Prostate gland (tissue), 2 donors: Measurements from ENCODE around the gene PHACTR2.

Source experiments
- POLR2A ChIP-seq: fragments of 450-650 bp; IDR thresholded peaks from one replicate; pipeline ENCODE4 v1.6.1; 2016; ENCODE audit warnings: antibody characterized with exemption, mild to moderate bottlenecking
- POLR2AphosphoS5 ChIP-seq: sonication (generic); formaldehyde crosslinking; IDR thresholded peaks from one replicate; pipeline ENCODE4 v1.6.1; 2017; ENCODE audit warnings: antibody characterized with exemption
- TF ChIP-seq, protein P1 (sequence below), 4 experiments: fragments of 200-600 bp in 2 of 4; fragments of 450-650 bp in 2 of 4; sonication (generic) in 2 of 4; IDR thresholded peaks; 1 replicate in 3 of 4; 2 replicates in 1 of 4; pipeline ENCODE4 v1.5.1; 2016 to 2019; ENCODE audit warnings: antibody characterized with exemption in 4 of 4, mild to moderate bottlenecking in 2 of 4, moderate library complexity in 2 of 4

DNA sequence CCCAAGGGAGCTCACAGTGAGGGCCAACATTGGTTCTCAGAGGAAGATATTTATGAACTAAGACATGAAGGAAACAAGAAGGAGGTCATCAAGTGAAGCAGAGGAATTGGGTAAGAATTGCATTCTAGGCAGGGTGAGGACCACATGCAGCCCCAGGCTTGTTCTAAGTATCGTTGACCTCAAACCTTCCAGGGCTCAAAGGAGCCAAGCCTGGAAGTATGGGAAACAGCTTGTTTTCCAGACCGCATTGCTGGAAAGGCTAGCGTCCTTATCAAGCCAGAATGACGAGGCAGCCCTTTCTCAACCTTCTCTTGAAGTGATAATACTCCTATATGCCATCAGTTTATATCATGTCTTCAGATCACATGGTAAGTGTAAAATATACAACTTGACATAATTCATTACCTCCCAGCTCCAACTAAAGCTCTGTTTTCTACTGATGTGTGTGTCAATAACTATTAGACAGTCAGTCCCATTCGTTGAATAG is 79.6 kb downstream of the PHACTR2 start:
- TF ChIP-seq, protein P1, sequence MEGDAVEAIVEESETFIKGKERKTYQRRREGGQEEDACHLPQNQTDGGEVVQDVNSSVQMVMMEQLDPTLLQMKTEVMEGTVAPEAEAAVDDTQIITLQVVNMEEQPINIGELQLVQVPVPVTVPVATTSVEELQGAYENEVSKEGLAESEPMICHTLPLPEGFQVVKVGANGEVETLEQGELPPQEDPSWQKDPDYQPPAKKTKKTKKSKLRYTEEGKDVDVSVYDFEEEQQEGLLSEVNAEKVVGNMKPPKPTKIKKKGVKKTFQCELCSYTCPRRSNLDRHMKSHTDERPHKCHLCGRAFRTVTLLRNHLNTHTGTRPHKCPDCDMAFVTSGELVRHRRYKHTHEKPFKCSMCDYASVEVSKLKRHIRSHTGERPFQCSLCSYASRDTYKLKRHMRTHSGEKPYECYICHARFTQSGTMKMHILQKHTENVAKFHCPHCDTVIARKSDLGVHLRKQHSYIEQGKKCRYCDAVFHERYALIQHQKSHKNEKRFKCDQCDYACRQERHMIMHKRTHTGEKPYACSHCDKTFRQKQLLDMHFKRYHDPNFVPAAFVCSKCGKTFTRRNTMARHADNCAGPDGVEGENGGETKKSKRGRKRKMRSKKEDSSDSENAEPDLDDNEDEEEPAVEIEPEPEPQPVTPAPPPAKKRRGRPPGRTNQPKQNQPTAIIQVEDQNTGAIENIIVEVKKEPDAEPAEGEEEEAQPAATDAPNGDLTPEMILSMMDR (IDR thresholded peaks at IDR 0.05): no peak
- TF ChIP-seq POLR2A (no peak), POLR2AphosphoS5 (no peak)
